ENCODE results near the gene PKHD1. TPM values are rescaled to one million over a fixed set of nuclear protein-coding genes. Genes with fewer than 3 reads are reported as not detected.

PKHD1 gene
- total RNA-seq, 1 donor from 2014 or later: 0.49 TPM

- H3K4me3 ChIP-seq: no peak overlapping the region
- H3K36me3 ChIP-seq: no peaks in the 10 kb centered on the region
- H3K4me1 ChIP-seq: no peaks in the 10 kb centered on the region
- no peaks in the 10 kb centered on the region for H3K27me3 ChIP-seq
- intact Hi-C loops (cut with DNase I): no loop called here
- H3K9me3 ChIP-seq: no peaks in the 10 kb centered on the region
- H3K27ac ChIP-seq: no peak overlapping the region
- no peak for TF ChIP-seq POLR2AphosphoS5 (IDR thresholded peaks at IDR 0.05; ENCODE audit: insufficient read depth in 1 of 2, low read depth in 1 of 2)
- TF ChIP-seq POLR2A (IDR thresholded peaks at IDR 0.05): no peak
- no peak for TF ChIP-seq CTCF (IDR thresholded peaks at IDR 0.05)
- DNase-seq (ENCODE audit: extremely low spot score in 2 of 2): no peak
These were observed 38.2 kb upstream of the PKHD1 start for GRCh38 chr6:52125572-52125971.

GRCh38 chr6:52125139-52125538 lies 37.7 kb upstream of the PKHD1 start:
- no peak overlapping the region for H3K4me3 ChIP-seq
- TF ChIP-seq CTCF (IDR thresholded peaks at IDR 0.05) (no peak), POLR2AphosphoS5 (IDR thresholded peaks at IDR 0.05; ENCODE audit: insufficient read depth in 1 of 2, low read depth in 1 of 2) (no peak), POLR2A (IDR thresholded peaks at IDR 0.05) (no peak)
- no peaks in the 10 kb centered on the region for H3K9me3 ChIP-seq
- H3K27me3 ChIP-seq: no peaks in the 10 kb centered on the region
- H3K36me3 ChIP-seq: no peaks in the 10 kb centered on the region
- intact Hi-C loops (cut with DNase I): no loop called here
- no peaks in the 10 kb centered on the region for H3K4me1 ChIP-seq
- H3K27ac ChIP-seq: no peak overlapping the region
- DNase-seq (ENCODE audit: extremely low spot score in 2 of 2): no peak

- no peaks in the 10 kb centered on the region for H3K4me1 ChIP-seq
- no peaks in the 10 kb centered on the region for H3K36me3 ChIP-seq
- H3K4me3 ChIP-seq: no peak overlapping the region
- H3K9me3 ChIP-seq: no peaks in the 10 kb centered on the region
- TF ChIP-seq POLR2AphosphoS5 (IDR thresholded peaks at IDR 0.05; ENCODE audit: insufficient read depth in 1 of 2, low read depth in 1 of 2) (no peak), CTCF (IDR thresholded peaks at IDR 0.05) (no peak)
- intact Hi-C loops (cut with DNase I): no loop called here
- no peak overlapping the region for H3K27ac ChIP-seq
- DNase-seq (ENCODE audit: extremely low spot score in 2 of 2): no peak
- H3K27me3 ChIP-seq: no peaks in the 10 kb centered on the region
These were observed 37.0 kb upstream of the PKHD1 start for GRCh38 chr6:52124126-52125121.

- DNase-seq (ENCODE audit: extremely low spot score in 2 of 2): no peak
- intact Hi-C loops (cut with DNase I): no loop called here
These were observed 35.8 kb upstream of the PKHD1 start for GRCh38 chr6:52123251-52123650.

More at GRCh38 chr6:52123251-52123650, 35.8 kb upstream of the PKHD1 start:
- Histone ChIP-seq H3K4me3 (no peak overlapping the region), H3K4me1 (no peaks in the 10 kb centered on the region), H3K27ac (no peak overlapping the region), H3K36me3 (no peaks in the 10 kb centered on the region), H3K9me3 (no peaks in the 10 kb centered on the region), H3K27me3 (no peaks in the 10 kb centered on the region)
- TF ChIP-seq POLR2AphosphoS5 (IDR thresholded peaks at IDR 0.05; ENCODE audit: insufficient read depth in 1 of 2, low read depth in 1 of 2): no peak
- TF ChIP-seq CTCF (IDR thresholded peaks at IDR 0.05): no peak
- TF ChIP-seq POLR2A (IDR thresholded peaks at IDR 0.05): no peak
